Subcutaneous adipose tissue (tissue), 4 donors: ENCODE data around the gene HECW1. TPM values are rescaled to one million over a fixed set of nuclear protein-coding genes. Genes with fewer than 3 reads are reported as not detected.

Experiments
- total RNA-seq, 4 donors: library from RNA; depleted of rRNA; stranded (reverse); fragments of >200 nt; gene quantifications; one replicate each; pipeline ENCODE4 v1.1.0, GENCODE V29; 2016
- TF ChIP-seq, protein P1 (sequence below): fragments of 450-650 bp; IDR thresholded peaks from one replicate; pipeline ENCODE4 v1.5.1; 2016; ENCODE audit warnings: low read depth, mild to moderate bottlenecking, control low read depth, antibody characterized with exemption, moderate library complexity

Gene HECW1
- total RNA-seq, 4 donors from 2014 or later, result 0.38 to 2.2 (median 0.80) TPM

DNA sequence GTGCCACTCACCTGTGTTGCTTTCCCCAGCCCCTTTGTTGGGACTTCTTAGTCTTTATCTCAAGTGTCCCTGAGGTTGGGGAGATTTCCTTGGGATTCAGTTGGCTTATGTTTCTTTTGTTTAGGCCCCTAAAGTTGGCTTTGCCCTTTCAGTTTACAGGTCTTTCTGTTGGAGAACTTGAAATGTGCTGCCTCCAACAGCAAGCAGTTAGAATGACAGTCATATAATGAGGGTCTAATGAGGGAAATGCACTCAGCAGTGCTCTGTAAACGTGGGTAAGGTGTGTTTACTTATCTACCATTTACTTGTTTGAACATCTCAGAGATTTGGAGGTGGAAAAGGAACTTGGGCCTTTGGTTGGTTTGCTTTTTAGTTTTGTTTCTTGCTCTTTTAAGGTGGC lies 279.1 kb downstream of the HECW1 start:
- TF ChIP-seq, protein P1, sequence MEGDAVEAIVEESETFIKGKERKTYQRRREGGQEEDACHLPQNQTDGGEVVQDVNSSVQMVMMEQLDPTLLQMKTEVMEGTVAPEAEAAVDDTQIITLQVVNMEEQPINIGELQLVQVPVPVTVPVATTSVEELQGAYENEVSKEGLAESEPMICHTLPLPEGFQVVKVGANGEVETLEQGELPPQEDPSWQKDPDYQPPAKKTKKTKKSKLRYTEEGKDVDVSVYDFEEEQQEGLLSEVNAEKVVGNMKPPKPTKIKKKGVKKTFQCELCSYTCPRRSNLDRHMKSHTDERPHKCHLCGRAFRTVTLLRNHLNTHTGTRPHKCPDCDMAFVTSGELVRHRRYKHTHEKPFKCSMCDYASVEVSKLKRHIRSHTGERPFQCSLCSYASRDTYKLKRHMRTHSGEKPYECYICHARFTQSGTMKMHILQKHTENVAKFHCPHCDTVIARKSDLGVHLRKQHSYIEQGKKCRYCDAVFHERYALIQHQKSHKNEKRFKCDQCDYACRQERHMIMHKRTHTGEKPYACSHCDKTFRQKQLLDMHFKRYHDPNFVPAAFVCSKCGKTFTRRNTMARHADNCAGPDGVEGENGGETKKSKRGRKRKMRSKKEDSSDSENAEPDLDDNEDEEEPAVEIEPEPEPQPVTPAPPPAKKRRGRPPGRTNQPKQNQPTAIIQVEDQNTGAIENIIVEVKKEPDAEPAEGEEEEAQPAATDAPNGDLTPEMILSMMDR, result no peak

GRCh38 chr7:43392638-43393330 lies 280.3 kb downstream of the HECW1 start:
- TF ChIP-seq, protein P1, result no peak

GRCh38 chr7:43394441-43395130 lies 282.1 kb downstream of the HECW1 start:
- TF ChIP-seq, protein P1, result no peak

- TF ChIP-seq, protein P1, result no peak
These were observed 282.9 kb downstream of the HECW1 start for GRCh38 chr7:43395351-43395750.

DNA sequence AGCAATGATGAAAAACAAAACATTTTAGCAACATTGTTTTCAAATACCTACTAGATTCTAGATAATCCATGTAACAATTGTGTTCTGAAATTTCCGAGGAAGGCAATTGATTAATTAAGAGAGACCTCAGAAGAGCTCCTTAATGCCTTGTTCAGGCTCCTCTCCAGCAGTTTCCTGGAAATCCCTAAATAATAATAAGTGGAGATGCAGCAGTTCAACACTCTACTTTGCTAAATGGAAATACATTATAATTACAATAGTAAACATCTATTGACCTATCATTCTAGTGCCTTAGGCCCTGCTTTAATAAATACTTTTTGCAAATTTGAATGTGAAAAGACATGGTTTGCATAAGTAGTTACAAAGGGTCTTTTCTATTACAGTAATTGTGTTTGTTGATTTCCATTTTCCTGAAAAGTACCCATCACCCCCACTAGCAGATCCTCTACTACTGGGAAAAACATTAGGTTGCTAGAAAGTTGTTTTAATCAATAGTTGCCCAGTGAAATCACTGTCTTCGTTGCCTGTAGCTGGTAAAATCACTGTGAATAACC lies 283.8 kb downstream of the HECW1 start:
- TF ChIP-seq, protein P1, result no peak

- TF ChIP-seq, protein P1, result no peak
These were observed 286.4 kb downstream of the HECW1 start for GRCh38 chr7:43398831-43399230.

DNA sequence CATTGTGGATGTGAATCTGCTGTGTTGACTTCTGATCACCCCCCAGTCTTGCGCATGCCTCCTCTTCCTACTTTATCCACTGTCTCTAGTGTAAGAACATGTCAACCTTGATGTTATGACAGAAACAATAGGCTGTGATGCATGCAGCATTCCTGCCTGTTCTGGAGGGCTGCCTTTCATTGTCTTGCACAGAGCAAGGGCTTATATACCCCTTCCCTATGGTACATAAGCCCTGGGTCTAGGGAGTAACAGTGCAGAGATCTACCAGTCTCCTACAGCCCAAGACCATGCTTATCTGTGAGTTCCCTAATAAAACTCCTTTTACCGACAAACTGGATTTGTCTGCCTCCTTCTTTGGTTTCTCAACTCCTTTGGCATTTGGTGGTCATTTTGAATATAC lies 293.5 kb downstream of the HECW1 start:
- TF ChIP-seq, protein P1, result no peak
